GM03348 (cell line): ENCODE data around the gene ATP9B.

Source experiments
- DNase-seq: peaks from one replicate; pipeline ENCODE4 v3.0.0; 2012; ENCODE audit warnings: low spot score

Gene ATP9B

DNA sequence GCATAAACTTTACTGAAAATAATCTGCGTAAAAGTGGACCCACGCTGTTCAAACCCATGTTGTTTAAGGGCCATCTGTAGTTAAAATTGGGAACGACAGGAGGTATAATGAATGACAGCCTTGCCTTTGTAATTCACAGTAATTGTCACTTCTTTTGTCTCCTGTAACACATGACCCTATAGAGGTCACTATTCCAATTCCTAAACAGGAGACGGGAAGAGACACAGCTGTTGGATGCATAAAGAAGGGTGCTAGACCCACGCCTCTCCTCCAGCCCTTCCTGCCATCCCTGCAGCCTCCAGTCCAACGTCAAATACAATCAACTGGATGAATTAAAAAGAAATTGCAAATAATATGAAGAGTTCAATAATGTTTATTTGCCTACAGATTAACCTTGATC is 263.5 kb downstream of the ATP9B start:
- no peak for DNase-seq

DNA sequence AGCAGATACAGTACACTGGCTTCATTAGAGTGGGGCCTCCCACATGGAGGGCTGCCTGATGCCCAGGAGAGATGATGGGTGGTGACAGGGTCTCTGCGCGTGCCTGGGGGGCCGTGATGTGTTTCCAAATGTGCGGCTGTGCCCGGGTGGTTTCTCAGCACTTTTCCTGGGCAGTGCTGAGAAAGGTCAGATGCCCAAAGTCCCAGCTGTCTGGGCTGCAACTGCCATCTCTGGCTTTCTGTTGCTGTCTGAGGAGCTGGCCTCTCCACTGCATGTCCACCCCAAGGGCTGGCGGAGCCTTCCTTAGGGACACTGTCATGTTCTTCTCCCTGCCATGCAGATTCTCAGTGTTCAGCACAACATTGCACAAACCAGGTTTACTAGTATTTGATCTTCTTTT is 263.9 kb downstream of the ATP9B start:
- DNase-seq: no peak

DNA sequence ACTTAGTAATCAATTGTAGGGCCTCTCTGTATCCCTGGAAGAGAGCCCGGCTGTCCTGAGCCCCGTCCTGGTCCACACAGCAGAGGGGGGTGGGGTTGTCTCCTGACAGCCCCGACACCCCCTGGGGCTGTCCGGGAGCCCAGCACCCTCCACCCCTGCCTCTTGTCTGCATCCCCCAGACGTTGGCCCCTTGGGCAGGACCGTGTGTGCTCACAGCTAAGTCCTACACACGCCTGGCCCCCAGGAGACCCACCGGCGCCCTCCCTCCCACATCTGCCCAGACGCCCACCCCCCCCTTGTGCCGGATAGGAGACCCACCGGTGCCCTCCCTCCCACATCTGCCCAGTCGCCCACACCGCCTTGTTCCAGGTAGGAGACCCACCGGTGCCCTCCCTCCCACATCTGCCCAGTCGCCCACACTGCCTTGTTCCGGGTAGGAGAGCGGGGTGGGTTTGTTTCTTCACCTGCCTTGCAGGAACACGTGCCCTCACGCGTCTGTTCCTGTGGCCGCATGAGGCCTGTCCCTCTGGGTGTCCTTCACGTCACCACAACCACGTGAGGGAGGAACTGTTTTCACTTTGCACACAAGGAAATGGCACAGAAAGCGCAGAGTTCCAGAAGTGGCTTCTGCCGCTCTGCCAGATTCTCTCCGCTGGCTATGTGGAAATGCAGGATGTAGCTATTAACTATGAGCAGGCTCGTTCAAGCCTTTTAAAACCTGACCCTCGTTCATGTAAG is 265.5 kb downstream of the ATP9B start:
- no peak for DNase-seq

DNA sequence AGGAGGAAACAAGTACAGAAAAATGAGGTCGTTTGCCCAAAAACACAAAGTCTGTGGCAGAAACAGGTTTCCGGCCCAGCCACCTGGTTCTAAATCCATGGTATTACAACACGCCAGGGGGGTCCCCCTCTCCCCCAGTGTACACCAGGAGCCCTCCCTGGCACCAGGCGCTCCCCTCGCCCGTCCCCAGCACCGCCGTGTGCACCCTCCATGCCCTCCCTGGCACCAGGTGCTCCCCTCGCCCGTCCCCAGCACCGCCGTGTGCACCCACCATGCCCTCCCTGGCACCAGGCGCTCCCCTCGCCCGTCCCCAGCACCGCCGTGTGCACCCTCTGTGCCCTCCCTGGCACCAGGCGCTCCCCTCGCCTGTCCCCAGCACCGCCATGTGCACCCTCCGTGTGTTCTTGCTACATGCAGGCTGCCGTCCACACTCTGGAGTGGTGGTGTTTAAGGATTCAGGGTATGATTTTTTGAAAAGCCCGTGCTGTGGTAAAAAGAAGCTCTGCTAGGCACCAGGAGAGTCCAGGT is 266.7 kb downstream of the ATP9B start:
- no peak for DNase-seq

GRCh38 chr18:79336556-79337142 is 267.5 kb downstream of the ATP9B start:
- no peak for DNase-seq

DNA sequence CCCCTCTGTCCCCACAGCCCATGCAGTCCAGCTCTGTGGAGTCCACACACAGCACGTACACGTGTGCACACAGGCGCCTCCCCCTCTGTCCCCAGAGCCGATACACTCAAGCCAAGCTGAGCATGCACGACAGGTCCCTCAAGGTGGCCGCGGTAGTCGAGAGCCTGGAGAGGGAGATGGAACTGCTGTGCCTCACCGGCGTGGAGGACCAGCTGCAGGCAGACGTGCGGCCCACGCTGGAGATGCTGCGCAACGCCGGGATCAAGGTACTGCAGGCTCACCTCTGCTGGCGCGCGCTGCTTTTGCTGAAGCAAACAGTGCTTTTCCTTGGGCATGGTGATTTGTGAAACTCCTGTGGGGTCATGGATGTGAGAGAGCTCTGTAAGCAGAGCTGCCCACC is 268.0 kb downstream of the ATP9B start:
- DNase-seq: no peak

GRCh38 chr18:79337620-79338019 is 268.4 kb downstream of the ATP9B start:
- no peak for DNase-seq

DNA sequence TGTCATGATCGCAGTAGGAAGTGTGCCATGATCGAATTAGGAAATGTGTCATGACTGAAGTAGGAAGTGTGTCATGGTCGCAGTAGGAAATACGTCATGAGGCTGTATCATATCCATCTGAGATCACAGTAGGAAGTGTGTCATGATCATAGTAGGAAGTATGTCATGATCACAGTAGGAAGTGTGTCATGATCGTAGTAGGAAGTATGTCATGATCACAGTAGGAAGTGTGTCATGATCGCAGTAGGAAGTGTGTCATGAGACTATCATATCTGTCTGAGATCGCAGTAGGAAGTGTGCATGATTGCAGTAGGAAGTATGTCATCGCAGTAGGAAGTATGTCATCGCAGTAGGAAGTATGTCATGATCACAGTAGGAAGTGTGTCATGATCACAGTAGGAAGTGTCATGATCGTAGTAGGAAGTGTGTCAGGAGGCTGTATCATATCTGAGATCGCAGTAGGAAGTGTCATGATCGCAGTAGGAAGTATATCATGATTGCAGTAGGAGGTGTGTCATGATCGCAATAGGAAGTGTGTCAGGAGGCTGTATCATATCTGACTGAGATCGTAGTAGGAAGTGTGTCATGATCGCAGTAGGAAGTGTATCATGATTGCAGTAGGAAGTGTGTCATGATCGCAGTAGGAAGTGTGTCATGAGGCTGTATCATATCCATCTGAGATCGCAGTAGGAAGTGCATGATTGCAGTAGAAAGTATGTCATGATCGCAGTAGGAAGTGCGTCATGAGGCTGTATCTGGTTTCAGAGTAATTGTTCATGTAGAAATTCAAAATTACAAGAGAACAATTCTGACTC is 270.1 kb downstream of the ATP9B start:
- DNase-seq: no peak

GRCh38 chr18:79343567-79344207 is 274.5 kb downstream of the ATP9B start:
- no peak for DNase-seq

- DNase-seq: no peak
These were observed 275.0 kb downstream of the ATP9B start for GRCh38 chr18:79344208-79344581.

- no peak for DNase-seq
These were observed 276.2 kb downstream of the ATP9B start for GRCh38 chr18:79345366-79345765.

GRCh38 chr18:79345981-79346380 is 276.8 kb downstream of the ATP9B start:
- DNase-seq: no peak

GRCh38 chr18:79348066-79348465 is 278.9 kb downstream of the ATP9B start:
- DNase-seq: no peak

GRCh38 chr18:79352432-79352831 is 283.2 kb downstream of the ATP9B start:
- DNase-seq: no peak

- DNase-seq: no peak
These were observed 284.1 kb downstream of the ATP9B start for GRCh38 chr18:79353267-79353666.

GRCh38 chr18:79354350-79354749 is 285.2 kb downstream of the ATP9B start:
- no peak for DNase-seq

GRCh38 chr18:79355433-79356335 is 286.5 kb downstream of the ATP9B start:
- DNase-seq: no peak

- DNase-seq: no peak
These were observed 287.2 kb downstream of the ATP9B start for GRCh38 chr18:79356435-79356834.

DNA sequence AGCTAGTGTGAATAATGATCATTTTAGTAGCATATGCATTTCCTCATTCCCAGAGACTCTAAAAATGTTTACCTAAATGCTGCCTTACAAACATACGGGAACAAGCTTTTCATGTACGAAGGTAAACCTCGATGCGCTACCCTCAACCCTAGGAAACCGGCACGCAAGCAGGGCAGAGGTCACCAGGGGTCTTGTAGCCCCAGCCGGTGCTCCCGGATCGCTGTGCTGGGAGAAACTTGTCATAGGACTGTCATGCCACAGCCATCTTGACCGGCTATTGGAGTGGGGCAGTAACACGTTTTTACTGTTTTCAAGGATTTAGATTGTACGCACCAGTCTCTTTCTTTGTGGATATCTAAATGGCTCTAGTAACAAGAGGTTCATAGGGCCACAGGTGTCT is 291.7 kb downstream of the ATP9B start:
- DNase-seq: no peak

GRCh38 chr18:79361766-79362522 is 292.8 kb downstream of the ATP9B start:
- DNase-seq: no peak

DNA sequence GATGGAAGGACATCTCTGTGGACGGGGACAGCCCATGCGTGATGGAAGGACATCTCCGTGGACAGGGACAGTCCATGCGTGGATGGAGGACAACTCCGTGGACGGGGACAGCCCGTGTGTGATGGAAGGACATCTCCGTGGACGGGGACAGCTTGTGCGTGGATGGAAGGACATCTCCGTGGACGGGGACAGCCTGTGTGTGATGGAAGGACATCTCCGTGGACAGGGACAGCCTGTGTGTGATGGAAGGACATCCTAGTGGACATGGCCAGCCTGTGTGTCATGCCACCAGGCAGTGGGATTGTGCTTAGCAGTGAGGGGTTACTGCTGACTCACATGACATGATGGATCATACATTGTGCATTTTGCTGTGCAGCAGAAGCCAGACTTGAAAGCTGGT is 296.5 kb downstream of the ATP9B start:
- DNase-seq: no peak
